B cell (primary cell): ENCODE results near the gene HSPB8.

Experiments used
- EZH2 ChIP-seq: IDR thresholded peaks from 2 replicates; pipeline ENCODE4 v1.6.1; 2012; ENCODE audit warnings: borderline replicate concordance, low read depth, mild to moderate bottlenecking, moderate library complexity, low read length; ENCODE audit not compliant: insufficient read depth, poor library complexity, severe bottlenecking
- TF ChIP-seq, protein P1 (sequence below): fragments of 200-600 bp; IDR thresholded peaks from one replicate; pipeline ENCODE4 v1.8.0; 2022; ENCODE audit warnings: antibody characterized with exemption, mild to moderate bottlenecking

- TF ChIP-seq, protein P1, sequence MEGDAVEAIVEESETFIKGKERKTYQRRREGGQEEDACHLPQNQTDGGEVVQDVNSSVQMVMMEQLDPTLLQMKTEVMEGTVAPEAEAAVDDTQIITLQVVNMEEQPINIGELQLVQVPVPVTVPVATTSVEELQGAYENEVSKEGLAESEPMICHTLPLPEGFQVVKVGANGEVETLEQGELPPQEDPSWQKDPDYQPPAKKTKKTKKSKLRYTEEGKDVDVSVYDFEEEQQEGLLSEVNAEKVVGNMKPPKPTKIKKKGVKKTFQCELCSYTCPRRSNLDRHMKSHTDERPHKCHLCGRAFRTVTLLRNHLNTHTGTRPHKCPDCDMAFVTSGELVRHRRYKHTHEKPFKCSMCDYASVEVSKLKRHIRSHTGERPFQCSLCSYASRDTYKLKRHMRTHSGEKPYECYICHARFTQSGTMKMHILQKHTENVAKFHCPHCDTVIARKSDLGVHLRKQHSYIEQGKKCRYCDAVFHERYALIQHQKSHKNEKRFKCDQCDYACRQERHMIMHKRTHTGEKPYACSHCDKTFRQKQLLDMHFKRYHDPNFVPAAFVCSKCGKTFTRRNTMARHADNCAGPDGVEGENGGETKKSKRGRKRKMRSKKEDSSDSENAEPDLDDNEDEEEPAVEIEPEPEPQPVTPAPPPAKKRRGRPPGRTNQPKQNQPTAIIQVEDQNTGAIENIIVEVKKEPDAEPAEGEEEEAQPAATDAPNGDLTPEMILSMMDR: no peak
- TF ChIP-seq EZH2: no peak
Observed at GRCh38 chr12:119177724-119178380, 879 bp upstream of the HSPB8 start.
